NCI-H748 (cell line): ENCODE data around the gene SEC24A.
A peak's percentile ranks its signal among the peaks of the same experiment; 100 is the strongest.
"Not testable (repeated sequence)": the region's sequence is repeated elsewhere in the genome, so short reads cannot be mapped to it uniquely, and the experiment has no call there.

Experiments
- DNase-seq: peaks from one replicate; lab custom pipeline; 2025; ENCODE audit not compliant: unreplicated experiment; lab: John Stamatoyannopoulos, UW

SEC24A gene

DNA sequence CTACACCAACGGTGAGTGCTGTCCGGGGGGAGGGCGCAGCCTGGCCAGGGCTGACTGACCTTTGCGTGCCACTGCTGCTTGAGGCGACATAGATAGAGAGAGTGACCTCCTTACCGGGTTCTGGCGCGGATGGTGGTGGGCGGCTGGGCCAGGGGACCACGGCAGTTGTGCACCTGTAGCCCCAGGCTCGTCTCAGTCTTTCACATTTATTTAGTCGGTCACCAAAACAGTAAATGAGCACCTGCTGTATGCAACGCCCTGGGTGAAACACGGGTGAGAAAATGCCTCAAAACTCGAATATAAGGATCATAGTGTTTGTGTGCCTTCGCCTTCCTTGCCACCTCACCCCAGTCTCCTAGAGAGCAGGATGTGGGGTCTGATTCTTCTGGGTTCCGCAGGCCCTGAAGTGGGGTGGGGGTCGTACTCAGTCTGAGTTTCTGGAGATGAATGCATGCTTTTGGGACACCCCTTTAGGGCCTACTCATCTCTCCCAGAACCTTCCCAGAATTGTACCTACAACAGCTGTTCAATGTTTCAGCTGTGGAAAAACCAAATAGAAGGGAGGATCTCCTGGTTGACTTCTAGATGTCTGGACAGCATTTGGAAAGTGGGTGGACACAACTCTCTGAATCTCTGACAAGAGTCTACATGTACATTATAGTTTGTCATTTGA is 714 bp downstream of the SEC24A start:
- DNase-seq: no peak

DNA sequence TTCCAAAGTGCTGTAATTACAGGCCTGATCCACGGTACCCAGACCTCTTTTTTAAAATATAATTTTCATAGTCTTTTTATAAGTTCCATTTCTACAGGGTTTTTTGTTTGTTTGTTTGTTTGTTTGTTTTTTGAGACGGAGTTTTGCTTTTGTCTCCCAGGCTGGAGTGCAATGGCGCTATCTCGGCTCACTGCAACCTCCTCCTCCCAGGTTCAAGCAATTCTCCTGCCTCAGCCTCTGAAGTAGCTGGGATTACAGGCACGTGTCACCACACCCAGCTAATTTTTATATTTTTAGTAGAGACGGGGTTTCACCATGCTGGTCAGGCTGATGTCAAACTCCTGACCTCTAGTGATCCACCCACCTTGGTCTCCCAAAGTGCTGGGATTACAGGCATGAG is 2.1 kb downstream of the SEC24A start:
- not testable (repeated sequence) for DNase-seq

- no peak for DNase-seq
Observed at GRCh38 chr5:134651531-134651930, 2.9 kb downstream of the SEC24A start.

DNA sequence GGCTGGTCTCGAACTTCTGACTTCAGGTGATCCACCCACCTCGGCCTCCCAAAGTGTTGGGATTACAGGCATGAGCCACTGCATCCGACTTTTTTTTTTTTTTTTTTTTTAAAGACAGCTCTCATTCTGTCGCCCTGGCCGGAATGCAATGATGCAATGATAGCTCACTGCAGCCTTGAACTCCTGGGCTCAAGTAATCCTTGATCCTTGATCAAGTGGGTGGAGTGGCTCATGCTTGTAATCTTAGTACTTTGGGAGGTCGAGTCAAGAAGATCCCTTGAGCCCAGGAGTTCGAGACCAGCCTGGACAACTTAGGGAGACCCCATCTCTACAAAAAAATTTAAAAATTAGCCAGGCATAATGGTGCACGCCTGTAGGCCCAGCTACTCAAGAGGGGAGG is 8.1 kb downstream of the SEC24A start:
- no peak for DNase-seq

DNA sequence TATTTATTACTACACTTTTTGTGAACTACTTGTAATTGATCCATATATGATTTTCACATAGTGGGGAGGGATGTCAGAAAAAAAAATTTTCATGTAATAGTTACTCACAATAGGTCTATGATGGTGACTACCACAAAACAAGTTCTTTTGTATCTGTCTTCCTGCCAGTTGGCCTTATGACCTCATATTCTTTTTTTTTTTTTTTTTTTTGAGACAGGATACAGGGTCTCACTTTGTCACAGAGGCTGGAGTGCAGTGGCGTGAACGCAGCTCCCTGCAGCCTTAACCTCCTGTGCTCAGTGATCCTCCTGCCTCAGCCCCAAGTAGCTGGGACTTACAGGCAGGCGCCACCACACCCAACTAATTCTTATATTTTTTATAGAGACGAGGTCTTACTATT is 10.9 kb downstream of the SEC24A start:
- DNase-seq: no peak

DNA sequence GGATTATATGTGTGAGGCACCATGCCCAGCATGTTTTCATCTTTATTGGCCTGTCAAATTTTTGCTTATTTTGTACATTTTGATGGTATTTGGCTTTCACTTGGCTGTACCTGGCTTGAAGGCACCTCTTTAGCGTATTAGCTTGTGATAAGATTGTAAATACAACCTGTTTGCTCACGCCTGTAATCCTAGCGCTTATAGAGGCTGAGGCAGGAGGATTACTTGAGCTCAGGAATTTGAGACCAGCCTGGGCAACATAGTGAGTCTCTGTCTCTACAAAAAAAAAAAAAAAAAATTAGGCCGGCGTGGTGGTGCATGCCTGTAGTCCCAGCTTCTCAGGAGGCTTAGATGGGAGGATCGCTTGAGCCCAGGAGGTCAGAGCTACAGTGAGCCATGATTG is 11.3 kb downstream of the SEC24A start:
- DNase-seq: no peak

DNA sequence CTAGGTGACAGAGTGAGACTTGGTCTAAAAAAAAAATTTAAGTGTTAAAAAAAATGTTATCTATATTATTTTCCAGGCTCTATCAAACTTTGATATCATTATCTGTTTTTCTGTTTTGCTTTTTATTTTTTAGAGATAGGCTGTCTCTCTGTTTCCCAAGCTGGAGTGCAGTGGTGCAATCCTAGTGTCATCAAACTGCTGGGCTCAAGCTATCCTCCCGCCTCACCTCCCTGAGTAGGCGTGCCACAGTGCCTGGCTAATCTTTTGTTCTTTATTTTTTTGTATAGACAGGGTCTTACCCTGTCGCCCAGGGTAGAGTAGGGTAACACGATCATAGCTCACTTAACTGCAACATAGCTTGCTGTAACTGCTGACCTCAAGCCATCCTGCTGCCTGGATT is 14.4 kb downstream of the SEC24A start:
- DNase-seq: no peak

DNA sequence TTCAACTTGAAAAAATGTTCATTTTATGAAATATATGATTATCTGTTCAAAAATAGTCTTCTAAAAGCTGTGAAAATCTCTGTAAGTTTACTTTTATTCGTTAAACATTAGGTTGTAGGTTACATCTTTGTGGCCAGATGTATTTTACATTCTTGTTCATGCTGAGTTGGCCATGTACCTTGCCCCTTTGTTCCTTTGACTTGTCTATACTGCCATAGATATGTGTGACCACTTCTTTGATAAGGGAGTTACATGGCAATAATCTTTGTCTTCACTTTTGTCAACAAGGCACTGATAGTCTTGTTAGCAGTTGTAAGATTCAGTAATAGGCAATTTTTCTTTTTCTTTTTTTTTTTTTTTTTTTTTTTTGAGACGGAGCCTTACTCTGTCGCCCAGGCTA is 15.9 kb downstream of the SEC24A start:
- no peak for DNase-seq

DNA sequence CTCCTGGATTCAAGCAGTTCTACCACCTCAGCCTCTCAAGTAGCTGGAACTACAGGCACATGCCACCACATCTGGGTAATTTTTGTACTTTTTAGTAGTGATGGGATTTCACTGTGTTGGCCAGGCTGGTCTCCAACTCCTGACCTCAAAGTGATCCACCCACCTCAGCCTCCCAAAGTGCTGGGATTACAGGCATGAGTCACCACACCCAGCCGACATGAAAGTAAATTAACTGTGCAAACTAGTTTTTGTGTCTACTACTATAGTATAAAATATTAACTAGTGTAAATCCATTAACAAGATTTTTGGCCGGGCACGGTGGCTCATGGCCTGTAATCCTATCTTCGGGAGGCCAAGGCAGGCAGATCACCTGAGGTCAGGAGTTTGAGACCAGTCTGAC is 25.0 kb downstream of the SEC24A start:
- DNase-seq: not testable (repeated sequence)

DNA sequence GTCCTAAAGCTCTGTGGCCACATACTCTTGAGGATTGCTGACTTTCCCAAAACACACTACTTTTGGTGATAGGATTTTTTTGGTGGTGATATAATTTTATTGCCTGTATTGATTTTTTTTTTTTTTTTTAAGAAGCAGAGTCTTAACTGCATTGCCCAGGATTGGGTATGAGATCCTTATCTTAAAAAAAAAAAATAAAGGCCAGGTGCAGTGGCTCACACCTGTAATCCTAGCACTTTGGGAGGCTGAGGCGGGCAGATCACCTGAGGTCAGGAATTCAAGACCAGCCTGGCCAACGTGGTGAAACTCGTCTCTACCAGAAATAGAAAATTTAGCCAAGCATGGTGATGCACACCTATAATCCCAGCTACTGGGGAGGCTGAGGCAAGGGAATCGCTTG is 28.8 kb downstream of the SEC24A start:
- DNase-seq: not testable (repeated sequence)

GRCh38 chr5:134690144-134690543 is 41.6 kb downstream of the SEC24A start:
- not testable (repeated sequence) for DNase-seq

GRCh38 chr5:134692722-134693121 is 44.1 kb downstream of the SEC24A start:
- no peak for DNase-seq

GRCh38 chr5:134708301-134708700 is 59.7 kb downstream of the SEC24A start:
- DNase-seq: no peak

DNA sequence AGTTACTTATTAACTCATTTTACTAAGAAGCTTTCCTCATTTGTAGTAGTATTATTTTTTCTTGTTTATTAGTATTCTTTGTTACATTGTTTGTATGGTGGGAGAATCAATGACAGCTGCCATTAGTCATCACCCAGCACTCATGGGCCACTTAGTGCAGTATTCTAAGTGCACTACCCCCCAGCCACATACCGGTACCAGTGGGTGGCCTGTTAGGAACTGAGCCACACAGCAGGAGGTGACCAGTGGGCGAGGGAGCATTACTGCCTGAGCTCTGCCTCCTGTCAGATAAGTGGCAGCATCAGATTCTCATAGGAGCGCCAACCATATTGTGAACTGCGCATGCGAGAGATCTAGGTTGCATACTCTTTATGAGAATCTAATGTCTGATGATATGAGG is 65.5 kb downstream of the SEC24A start:
- DNase-seq: no peak

- DNase-seq: no peak
Observed at GRCh38 chr5:134714541-134714940, 66.0 kb downstream of the SEC24A start.

GRCh38 chr5:134715466-134715865 is 66.9 kb downstream of the SEC24A start:
- not testable (repeated sequence) for DNase-seq

- DNase-seq: no peak
Observed at GRCh38 chr5:134724872-134725271, 76.3 kb downstream of the SEC24A start.

- no peak for DNase-seq
Observed at GRCh38 chr5:134732819-134733218, 84.2 kb downstream of the SEC24A start.

DNA sequence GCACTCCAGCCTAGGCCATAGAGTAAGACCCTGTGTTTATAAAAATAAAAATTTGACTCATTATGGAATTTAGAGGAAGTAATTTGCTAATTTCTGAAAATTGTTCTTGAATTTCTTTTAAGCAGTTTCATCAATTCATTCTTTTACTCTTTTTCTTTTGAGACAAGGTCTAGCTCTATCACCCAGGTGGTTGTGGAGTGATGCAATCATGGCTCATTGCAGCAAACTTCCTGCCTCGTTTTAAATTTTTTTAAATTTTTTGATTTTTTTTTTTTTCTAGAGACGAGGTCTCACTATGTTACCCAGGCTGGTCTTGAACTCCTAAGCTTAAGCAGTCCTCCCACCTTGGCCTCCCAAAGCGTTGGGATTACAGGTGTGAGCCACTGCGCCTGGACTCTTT is 86.7 kb downstream of the SEC24A start:
- no peak for DNase-seq

GRCh38 chr5:134736173-134736812 is 87.7 kb downstream of the SEC24A start:
- no peak for DNase-seq

GRCh38 chr5:134738133-134738962 is 89.8 kb downstream of the SEC24A start, which contains the start of gene CAMLG:
CAMLG (plus strand) TSS chr5:134738548; CDS start chr5:134738621, 73 bp downstream.
- peak; percentile 99 for DNase-seq
